Measurements from ENCODE around the gene C1orf105. TPM values are rescaled to one million over a fixed set of nuclear protein-coding genes. Genes with fewer than 3 reads are reported as not detected.
A peak's percentile ranks its signal among the peaks of the same experiment; 100 is the strongest.
"Not testable (repeated sequence)": the region's sequence is repeated elsewhere in the genome, so short reads cannot be mapped to it uniquely, and the experiment has no call there.

C1orf105 gene
- total RNA-seq, 4 donors from 2014 or later: not detected

DNA sequence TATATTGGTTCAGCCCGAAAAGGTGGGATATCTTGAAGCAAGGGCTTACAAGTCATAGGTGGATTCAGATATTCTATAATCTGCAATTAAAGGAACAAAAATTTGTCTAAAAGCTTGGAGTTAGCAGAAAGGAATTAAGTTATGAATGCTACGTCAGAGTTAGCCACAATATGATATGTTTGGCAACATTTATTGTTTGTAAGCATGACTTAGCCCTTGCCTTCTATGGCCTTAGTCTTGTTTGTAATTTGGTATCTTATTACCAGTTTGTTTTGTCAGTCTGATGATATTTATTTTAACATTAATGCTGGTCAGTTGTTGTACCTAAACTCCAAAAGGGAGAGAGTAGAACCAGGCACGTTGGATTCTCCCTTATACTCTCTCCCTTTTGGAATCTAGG, 69.4 kb downstream of the C1orf105 start:
- H3K36me3 ChIP-seq: no peaks in the 10 kb centered on the region
- 74 to 86% methylated on average over 3 of the region's 3 CpGs for WGBS, 2 donors (ENCODE audit: low coverage in 1 of 2)
- H3K27ac ChIP-seq: no peak overlapping the region
- H3K4me3 ChIP-seq: no peak overlapping the region
- peaks cover 4% of the 10 kb centered on the region for H3K27me3 ChIP-seq
- H3K9me3 ChIP-seq: no peaks in the 10 kb centered on the region
- no peak for ATAC-seq
- no peaks in the 10 kb centered on the region for H3K4me1 ChIP-seq
- TF ChIP-seq POLR2A (IDR thresholded peaks at IDR 0.05) (no peak), POLR2AphosphoS5 (IDR thresholded peaks at IDR 0.05) (no peak)

DNA sequence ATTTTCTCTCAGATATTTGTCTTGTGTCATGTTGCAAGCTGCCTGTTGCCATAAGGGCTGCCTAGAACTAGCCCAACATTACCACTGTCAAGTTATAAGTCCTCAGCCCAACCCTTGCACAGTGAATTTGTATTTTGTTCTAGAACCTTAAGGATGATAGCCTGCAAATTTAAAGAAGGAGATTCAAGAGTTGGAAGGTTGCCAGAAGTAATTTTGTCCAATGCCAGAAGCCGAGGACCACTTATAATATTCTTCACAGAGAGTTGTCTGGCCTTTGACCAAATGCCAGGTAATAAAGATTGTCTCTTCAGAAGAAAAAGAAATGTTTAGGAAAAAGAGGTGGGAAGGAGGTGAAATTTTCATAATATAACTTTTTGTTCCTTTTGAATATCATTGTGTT, 71.9 kb downstream of the C1orf105 start:
- ATAC-seq: no peak
- Histone ChIP-seq H3K36me3 (no peaks in the 10 kb centered on the region), H3K4me1 (peaks cover 0 to 12% (median 0%) of the 10 kb centered on the region in 3 donors), H3K27ac (no peak overlapping the region), H3K9me3 (no peaks in the 10 kb centered on the region), H3K27me3 (peaks cover 4% of the 10 kb centered on the region), H3K4me3 (no peak overlapping the region)
- WGBS, 2 donors (ENCODE audit: low coverage in 1 of 2): 71 to 75% methylated on average over 1 of the region's 1 CpG
- TF ChIP-seq POLR2AphosphoS5 (IDR thresholded peaks at IDR 0.05): no peak
- TF ChIP-seq, protein P1, sequence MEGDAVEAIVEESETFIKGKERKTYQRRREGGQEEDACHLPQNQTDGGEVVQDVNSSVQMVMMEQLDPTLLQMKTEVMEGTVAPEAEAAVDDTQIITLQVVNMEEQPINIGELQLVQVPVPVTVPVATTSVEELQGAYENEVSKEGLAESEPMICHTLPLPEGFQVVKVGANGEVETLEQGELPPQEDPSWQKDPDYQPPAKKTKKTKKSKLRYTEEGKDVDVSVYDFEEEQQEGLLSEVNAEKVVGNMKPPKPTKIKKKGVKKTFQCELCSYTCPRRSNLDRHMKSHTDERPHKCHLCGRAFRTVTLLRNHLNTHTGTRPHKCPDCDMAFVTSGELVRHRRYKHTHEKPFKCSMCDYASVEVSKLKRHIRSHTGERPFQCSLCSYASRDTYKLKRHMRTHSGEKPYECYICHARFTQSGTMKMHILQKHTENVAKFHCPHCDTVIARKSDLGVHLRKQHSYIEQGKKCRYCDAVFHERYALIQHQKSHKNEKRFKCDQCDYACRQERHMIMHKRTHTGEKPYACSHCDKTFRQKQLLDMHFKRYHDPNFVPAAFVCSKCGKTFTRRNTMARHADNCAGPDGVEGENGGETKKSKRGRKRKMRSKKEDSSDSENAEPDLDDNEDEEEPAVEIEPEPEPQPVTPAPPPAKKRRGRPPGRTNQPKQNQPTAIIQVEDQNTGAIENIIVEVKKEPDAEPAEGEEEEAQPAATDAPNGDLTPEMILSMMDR (IDR thresholded peaks at IDR 0.05): no peak

- H3K9me3 ChIP-seq: no peaks in the 10 kb centered on the region
- H3K27me3 ChIP-seq: peaks cover 4% of the 10 kb centered on the region
- TF ChIP-seq EP300 (IDR thresholded peaks at IDR 0.05): no peak
- TF ChIP-seq, protein P1 (IDR thresholded peaks at IDR 0.05): no peak
- no peak for TF ChIP-seq POLR2AphosphoS5 (IDR thresholded peaks at IDR 0.05)
- no peak for TF ChIP-seq POLR2A (IDR thresholded peaks at IDR 0.05)
- H3K27ac ChIP-seq: no peak overlapping the region
- 88 to 100% methylated on average over 1 to 2 of the region's 2 CpGs for WGBS, 2 donors (ENCODE audit: low coverage in 1 of 2)
- no peaks in the 10 kb centered on the region for H3K36me3 ChIP-seq
- peaks cover 0 to 19% (median 0%) of the 10 kb centered on the region in 3 donors for H3K4me1 ChIP-seq
- no peak overlapping the region for H3K4me3 ChIP-seq
- ATAC-seq: no peak
These were observed 73.7 kb downstream of the C1orf105 start for GRCh38 chr1:172494166-172494565.

DNA sequence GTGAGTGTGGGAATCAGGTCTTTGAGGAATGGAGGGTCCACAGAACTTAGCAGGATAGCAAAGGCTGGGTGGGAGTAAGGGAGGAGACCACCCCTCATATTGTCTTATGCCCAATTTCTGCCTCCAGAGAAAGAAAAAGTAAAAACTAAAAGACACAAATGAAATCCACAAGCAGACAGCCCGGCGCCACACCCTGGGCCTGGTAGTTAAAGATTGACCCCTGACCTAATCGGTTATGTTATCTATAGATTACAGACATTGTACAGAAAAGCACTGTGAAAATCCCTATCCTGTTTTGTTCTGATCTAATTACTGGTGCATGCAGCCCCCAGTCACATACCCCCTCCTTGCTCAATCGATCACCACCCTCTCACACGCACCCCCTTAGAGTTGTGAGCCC, 75.6 kb downstream of the C1orf105 start:
- not testable (repeated sequence) for H3K36me3 ChIP-seq, H3K9me3 ChIP-seq, H3K4me3 ChIP-seq, H3K27me3 ChIP-seq, ATAC-seq, H3K27ac ChIP-seq
- WGBS, 2 donors (ENCODE audit: low coverage in 1 of 2): 78 to 87% methylated on average over 4 of the region's 5 CpGs
- peaks cover 0 to 19% (median 0%) of the 10 kb centered on the region in 3 donors for H3K4me1 ChIP-seq

- Histone ChIP-seq H3K4me3 (no peak overlapping the region), H3K27me3 (no peaks in the 10 kb centered on the region), H3K36me3 (no peaks in the 10 kb centered on the region), H3K9me3 (no peaks in the 10 kb centered on the region), H3K27ac (peak overlapping the region in 3 of 4 donors; percentile 60 to 68 (median 63)), H3K4me1 (peaks cover 0 to 19% (median 0%) of the 10 kb centered on the region in 3 donors)
- WGBS, 2 donors (ENCODE audit: low coverage in 1 of 2): 0 to 38% methylated on average over 1 of the region's 1 CpG
- ATAC-seq: no peak
- TF ChIP-seq POLR2AphosphoS5 (IDR thresholded peaks at IDR 0.05) (no peak), EP300 (IDR thresholded peaks at IDR 0.05) (no peak), POLR2A (IDR thresholded peaks at IDR 0.05) (no peak)
- TF ChIP-seq, protein P1 (IDR thresholded peaks at IDR 0.05): no peak
These were observed 76.2 kb downstream of the C1orf105 start for GRCh38 chr1:172496678-172497077.

GRCh38 chr1:172497230-172497629, 76.7 kb downstream of the C1orf105 start:
- Histone ChIP-seq H3K4me3 (no peak overlapping the region), H3K36me3 (no peaks in the 10 kb centered on the region), H3K27ac (peak overlapping the region in 3 of 4 donors; percentile 60 to 68 (median 63)), H3K9me3 (no peaks in the 10 kb centered on the region), H3K27me3 (no peaks in the 10 kb centered on the region), H3K4me1 (peaks cover 0 to 19% (median 0%) of the 10 kb centered on the region in 3 donors)
- WGBS, 2 donors (ENCODE audit: low coverage in 1 of 2): 17 to 20% methylated on average over 4 to 5 of the region's 5 CpGs
- ATAC-seq: peak; percentile 31
- TF ChIP-seq, protein P1 (IDR thresholded peaks at IDR 0.05): no peak
- TF ChIP-seq POLR2A (IDR thresholded peaks at IDR 0.05) (no peak), POLR2AphosphoS5 (IDR thresholded peaks at IDR 0.05) (no peak), EP300 (IDR thresholded peaks at IDR 0.05) (no peak)

Data from gastroesophageal sphincter (tissue), 4 donors.